ENCODE data around the gene ATP2B2.

The ATP2B2 gene

GRCh38 chr3:10274601-10275000 is 230.8 kb downstream of the ATP2B2 start:
- no peak overlapping the region for H3K27ac ChIP-seq (ENCODE audit: low read length)
- H3K4me1 ChIP-seq (ENCODE audit: insufficient read depth, low read length) = no peaks in the 10 kb centered on the region
- peaks cover 85% of the 10 kb centered on the region for H3K79me2 ChIP-seq (ENCODE audit: insufficient read depth, low read length)
- no peak for ATAC-seq (ENCODE audit: insufficient read depth, low read depth)
- DNase-seq = no peak
- peaks cover 64% of the 10 kb centered on the region for H4K20me1 ChIP-seq (ENCODE audit: insufficient read depth, low read length)
- peaks cover 95% of the 10 kb centered on the region for H3K36me3 ChIP-seq (ENCODE audit: insufficient read depth, low read length)
- TF ChIP-seq EZH2 (IDR thresholded peaks at IDR 0.05; ENCODE audit: borderline replicate concordance, low read depth, low read length, severe bottlenecking) (no peak), CTCF (IDR thresholded peaks at IDR 0.05; ENCODE audit: borderline replicate concordance, extremely low read depth, low read length, poor library complexity, severe bottlenecking) (no peak)
- H3K27me3 ChIP-seq (ENCODE audit: insufficient read depth, low read length, poor library complexity) = no peaks in the 10 kb centered on the region
- H3K9me3 ChIP-seq (ENCODE audit: insufficient read depth, low read length, severe bottlenecking) = no peaks in the 10 kb centered on the region
- H2AFZ ChIP-seq (ENCODE audit: low read depth, low read length) = no peak overlapping the region
- H3K4me3 ChIP-seq (ENCODE audit: low read depth in 1 of 2, low read length in 2 of 2) = no peak overlapping the region
- H3K4me2 ChIP-seq (ENCODE audit: insufficient read depth, low read length) = no peak overlapping the region
- no peak overlapping the region for H3K9ac ChIP-seq (ENCODE audit: low read depth, low read length)
